A673 (cell line): ENCODE measurements around the gene COG7. TPM values are rescaled to one million over a fixed set of nuclear protein-coding genes. Genes with fewer than 3 reads are reported as not detected.

Source experiments
- BruUV-seq: library from RNA; stranded (reverse); fragments of 400-500 nt; replicated peaks from 2 replicates; lab custom pipeline; 2021; lab: Mats Ljungman, UMichigan
- CTCF ChIA-PET: fragments of 300-600 bp; sonication (Branson Sonifier 250); formaldehyde crosslinking; loops from one replicate; lab custom pipeline; 2022; ENCODE audit warnings: antibody characterized with exemption; lab: Charles Lee
- POLR2A ChIA-PET: fragments of 300-600 bp; sonication (Branson Sonifier 250); formaldehyde crosslinking; loops from one replicate; lab custom pipeline; 2022; ENCODE audit warnings: antibody characterized with exemption; ENCODE audit not compliant: low non-redundant PET; lab: Charles Lee
- DNase-seq: peaks from one replicate; pipeline ENCODE4 v3.0.0-alpha.2; 2015; ENCODE audit warnings: low spot score
- H3K27ac ChIP-seq: fragments of 200-600 bp; sonication (generic); 2 replicates; pipeline ENCODE4 v1.5.1; 2016; ENCODE audit warnings: mixed run types, low read depth, mild to moderate bottlenecking, mixed read lengths, antibody characterized with exemption, low read length; ENCODE audit not compliant: poor library complexity, severe bottlenecking
- H3K27me3 ChIP-seq: fragments of 200-600 bp; sonication (generic); replicated peaks from 2 replicates; pipeline ENCODE4 v1.6.1; 2017; ENCODE audit warnings: mixed run types, low read depth, mild to moderate bottlenecking, mixed read lengths, antibody characterized with exemption, low read length; ENCODE audit not compliant: insufficient read depth, poor library complexity
- H3K36me3 ChIP-seq: fragments of 200-600 bp; sonication (generic); 2 replicates; pipeline ENCODE4 v1.6.1; 2016; ENCODE audit warnings: mixed run types, mild to moderate bottlenecking, mixed read lengths, antibody characterized with exemption, low read length; ENCODE audit not compliant: insufficient read depth, poor library complexity, severe bottlenecking
- H3K4me1 ChIP-seq: fragments of 200-600 bp; sonication (generic); 2 replicates; pipeline ENCODE4 v1.6.1; 2017; ENCODE audit warnings: mixed run types, mild to moderate bottlenecking, mixed read lengths, antibody characterized with exemption, low read length; ENCODE audit not compliant: insufficient read depth, poor library complexity, severe bottlenecking
- H3K4me3 ChIP-seq: fragments of 200-600 bp; sonication (generic); 2 replicates; pipeline ENCODE4 v1.5.1; 2016; ENCODE audit warnings: low read depth, mixed run types, mild to moderate bottlenecking, mixed read lengths, low read length; ENCODE audit not compliant: poor library complexity, severe bottlenecking
- H3K9me3 ChIP-seq: fragments of 200-600 bp; sonication (generic); 2 replicates; pipeline ENCODE4 v1.6.1; 2016; ENCODE audit warnings: mixed run types, low read depth, mild to moderate bottlenecking, mixed read lengths, antibody characterized with exemption, low read length; ENCODE audit not compliant: poor library complexity, severe bottlenecking
- CTCF ChIP-seq: fragments of 300-800, 200-600 bp; sonication (generic); conservative IDR thresholded peaks from 2 replicates; pipeline ENCODE4 v1.5.1; 2017; ENCODE audit warnings: low read depth, mild to moderate bottlenecking, antibody characterized with exemption, low read length, moderate library complexity, mixed read lengths
- EZH2 ChIP-seq: fragments of 200-600 bp; sonication (generic); IDR thresholded peaks from 2 replicates; pipeline ENCODE4 v1.6.1; 2017; ENCODE audit warnings: borderline replicate concordance, low read depth, mild to moderate bottlenecking, mixed read lengths, antibody characterized with exemption, low read length; ENCODE audit not compliant: poor library complexity, severe bottlenecking
- intact Hi-C: fragments of 100-400 bp; cut with micrococcal nuclease; formaldehyde crosslinking; loops from one replicate; pipeline ENCODE4 v1.10.0; 2022; ENCODE audit not compliant: unreplicated experiment
- total RNA-seq: library from RNA; stranded (reverse); gene quantifications from 2 replicates; pipeline ENCODE4 v1.2.3, GENCODE V29; 2021

The COG7 gene
- total RNA-seq, 1 experiment from 2014 or later = 33.8 TPM

GRCh38 chr16:23432176-23433128 is 20.5 kb downstream of the COG7 start:
- H3K27me3 ChIP-seq = no peaks in the 10 kb centered on the region
- peak overlapping the region; percentile 25 for H3K27ac ChIP-seq
- H3K36me3 ChIP-seq = peaks cover 34% of the 10 kb centered on the region
- no peak for TF ChIP-seq CTCF
- TF ChIP-seq EZH2 = no peak
- intact Hi-C loops = loop anchor here (10.0 kb wide), 2 partner anchors 368 to 428 kb away; no protein-coding TSS in a partner anchor
- no TSS peak for BruUV-seq
- ChIA-PET CTCF (interaction anchor here (0.5 to 1.1 kb wide), 3 partner anchors 50 to 251 kb away, joined by 3 to 9 read pairs (median 4); no protein-coding TSS in a partner anchor), POLR2A (no interaction called here)
- H3K4me1 ChIP-seq = peaks cover 30% of the 10 kb centered on the region
- no peaks in the 10 kb centered on the region for H3K9me3 ChIP-seq
- no peak overlapping the region for H3K4me3 ChIP-seq
- DNase-seq = no peak

GRCh38 chr16:23428351-23428750 is 24.6 kb downstream of the COG7 start:
- intact Hi-C loops = no loop called here
- H3K4me1 ChIP-seq = peaks cover 16% of the 10 kb centered on the region
- H3K36me3 ChIP-seq = peaks cover 30% of the 10 kb centered on the region
- ChIA-PET POLR2A (no interaction called here), CTCF (no interaction called here)
- DNase-seq = no peak
- TF ChIP-seq EZH2 (no peak), CTCF (no peak)
- H3K9me3 ChIP-seq = no peaks in the 10 kb centered on the region
- H3K27me3 ChIP-seq = no peaks in the 10 kb centered on the region
- H3K4me3 ChIP-seq = no peak overlapping the region
- no TSS peak for BruUV-seq
- no peak overlapping the region for H3K27ac ChIP-seq

- TF ChIP-seq EZH2 = no peak
- no peak for TF ChIP-seq CTCF
- ChIA-PET POLR2A (no interaction called here), CTCF (interaction anchor here (1.3 kb wide), 1 partner anchor 11 kb away, joined by 6 read pairs; no protein-coding TSS in a partner anchor)
- Histone ChIP-seq H3K4me3 (no peak overlapping the region), H3K4me1 (peaks cover 17% of the 10 kb centered on the region), H3K27ac (peak overlapping the region; percentile 75), H3K27me3 (no peaks in the 10 kb centered on the region), H3K9me3 (no peaks in the 10 kb centered on the region), H3K36me3 (peaks cover 10% of the 10 kb centered on the region)
- BruUV-seq = no TSS peak
- no peak for DNase-seq
- intact Hi-C loops = no loop called here
These were observed 28.6 kb downstream of the COG7 start for GRCh38 chr16:23424292-23424958.
